ENCODE results near the gene RGMA.

- TF ChIP-seq CTCF (IDR thresholded peaks at IDR 0.05), result no peak
- TF ChIP-seq POLR2A (IDR thresholded peaks at IDR 0.05), result no peak
Measured at GRCh38 chr15:93131485-93132095, 42.6 kb upstream of the RGMA start.
